Neural cell (in vitro differentiated cells): Measurements from ENCODE around the gene OR52E4. TPM values are rescaled to one million over a fixed set of nuclear protein-coding genes. Genes with fewer than 3 reads are reported as not detected.

Source experiments
- H2AFZ ChIP-seq: fragments of 200-600, 300-800 bp; sonication (generic), shearing (Covaris generic); 2 replicates; pipeline ENCODE4 v1.6.0; 2014; ENCODE audit warnings: low read depth, mild to moderate bottlenecking, antibody characterized with exemption, low read length, moderate library complexity
- H3F3A ChIP-seq: fragments of 200-600 bp; shearing (Covaris generic); 2 replicates; pipeline ENCODE4 v1.6.1; 2016; ENCODE audit warnings: mild to moderate bottlenecking, moderate library complexity, mixed read lengths, antibody characterized with exemption, low read length; ENCODE audit not compliant: insufficient read depth, poor library complexity, severe bottlenecking
- H3K27ac ChIP-seq: fragments of 200-600, 300-800 bp; sonication (generic), shearing (Covaris generic); 2 replicates; pipeline ENCODE4 v1.5.1; 2014; ENCODE audit warnings: mild to moderate bottlenecking, low read length, moderate library complexity
- H3K27me3 ChIP-seq: fragments of 300-800, 200-600 bp; sonication (generic), shearing (Covaris generic); 2 replicates; pipeline ENCODE4 v1.6.0; 2014; ENCODE audit warnings: mild to moderate bottlenecking, low read depth, low read length, moderate library complexity; ENCODE audit not compliant: insufficient read depth
- H3K36me3 ChIP-seq: fragments of 300-800, 200-600 bp; sonication (generic), shearing (Covaris generic); 2 replicates; pipeline ENCODE4 v1.5.1; 2014; ENCODE audit warnings: mild to moderate bottlenecking, antibody characterized with exemption, low read length, moderate library complexity; ENCODE audit not compliant: insufficient read depth
- H3K4me2 ChIP-seq: fragments of 300-800, 200-600 bp; sonication (generic), shearing (Covaris generic); 2 replicates; pipeline ENCODE4 v1.6.0; 2014; ENCODE audit warnings: mild to moderate bottlenecking, low read length
- H3K4me3 ChIP-seq: fragments of 300-800, 200-600 bp; sonication (generic), shearing (Covaris generic); 2 replicates; pipeline ENCODE4 v1.5.1; 2014; ENCODE audit warnings: mild to moderate bottlenecking, low read length, moderate library complexity
- H3K79me2 ChIP-seq: fragments of 200-600 bp; shearing (Covaris generic); replicated peaks from 2 replicates; pipeline ENCODE4 v1.6.0; 2014; ENCODE audit warnings: mild to moderate bottlenecking, low read length, moderate library complexity; ENCODE audit not compliant: insufficient read depth
- H3K9ac ChIP-seq: fragments of 300-800, 200-600 bp; sonication (generic), shearing (Covaris generic); 2 replicates; pipeline ENCODE4 v1.6.1; 2016; ENCODE audit warnings: mild to moderate bottlenecking, low read length, mixed read lengths
- H3K9me2 ChIP-seq: fragments of 200-600 bp; shearing (Covaris generic); 2 replicates; pipeline ENCODE4 v1.6.1; 2016; ENCODE audit warnings: mild to moderate bottlenecking, low read length, mixed read lengths; ENCODE audit not compliant: insufficient read depth
- H3K9me3 ChIP-seq: fragments of 200-600, 300-800 bp; sonication (generic), shearing (Covaris generic); 2 replicates; pipeline ENCODE4 v1.6.1; 2016; ENCODE audit warnings: mild to moderate bottlenecking, mixed run types, low read length, moderate library complexity, mixed read lengths
- H4K20me1 ChIP-seq: fragments of 200-600 bp; shearing (Covaris generic); 2 replicates; pipeline ENCODE4 v1.6.1; 2016; ENCODE audit warnings: mild to moderate bottlenecking, mixed run types; ENCODE audit not compliant: insufficient read depth
- EP300 ChIP-seq: fragments of 450-650 bp; conservative IDR thresholded peaks from 2 replicates; pipeline ENCODE4 v1.6.1; 2014; ENCODE audit warnings: antibody characterized with exemption, mild to moderate bottlenecking, moderate library complexity; ENCODE audit not compliant: poor library complexity, severe bottlenecking
- EZH2 ChIP-seq: fragments of 200-600, 300-800 bp; shearing (Covaris generic), sonication (generic); IDR thresholded peaks from 2 replicates; pipeline ENCODE4 v1.6.1; 2014; ENCODE audit warnings: antibody characterized with exemption, low read length, borderline replicate concordance, mild to moderate bottlenecking; ENCODE audit not compliant: insufficient read depth, poor library complexity, severe bottlenecking
- MXI1 ChIP-seq: fragments of 450-650 bp; conservative IDR thresholded peaks from 2 replicates; pipeline ENCODE4 v1.6.1; 2014; ENCODE audit warnings: antibody characterized with exemption, mild to moderate bottlenecking; ENCODE audit not compliant: poor library complexity, severe bottlenecking
- POLR2AphosphoS5 ChIP-seq: IDR thresholded peaks from 2 replicates; pipeline ENCODE4 v1.6.1; 2012
- RAD21 ChIP-seq: fragments of 450-650 bp; conservative IDR thresholded peaks from 2 replicates; pipeline ENCODE4 v1.6.1; 2014; ENCODE audit warnings: antibody characterized with exemption, mild to moderate bottlenecking, moderate library complexity
- SMC3 ChIP-seq: fragments of 450-650 bp; conservative IDR thresholded peaks from 2 replicates; pipeline ENCODE4 v1.6.1; 2014; ENCODE audit warnings: antibody characterized with exemption, mild to moderate bottlenecking, moderate library complexity; ENCODE audit not compliant: poor library complexity
- TAF1 ChIP-seq: IDR thresholded peaks from 2 replicates; pipeline ENCODE4 v1.6.1; 2012; ENCODE audit warnings: low read depth
- polyA minus RNA-seq: library from RNA; depleted of rRNA, polyadenylated mRNA; stranded (reverse); fragments of >200 nt; gene quantifications from 2 replicates; pipeline ENCODE4 v1.2.3, GENCODE V29; 2014
- polyA plus RNA-seq: library from polyadenylated mRNA; depleted of rRNA; stranded (reverse); fragments of >200 nt; gene quantifications from 2 replicates; pipeline ENCODE4 v1.2.3, GENCODE V29; 2014
- TF ChIP-seq, protein P1 (sequence below): fragments of 450-650 bp; IDR thresholded peaks from 2 replicates; pipeline ENCODE4 v1.5.1; 2014; ENCODE audit warnings: antibody characterized with exemption, mild to moderate bottlenecking, moderate library complexity; ENCODE audit not compliant: poor library complexity, severe bottlenecking
- TF ChIP-seq, protein P2 (sequence below): IDR thresholded peaks from 2 replicates; pipeline ENCODE4 v1.6.1; 2012; ENCODE audit warnings: borderline replicate concordance

The OR52E4 gene
- polyA plus RNA-seq (not detected in 2 replicates), polyA minus RNA-seq (not detected in 2 replicates)

DNA sequence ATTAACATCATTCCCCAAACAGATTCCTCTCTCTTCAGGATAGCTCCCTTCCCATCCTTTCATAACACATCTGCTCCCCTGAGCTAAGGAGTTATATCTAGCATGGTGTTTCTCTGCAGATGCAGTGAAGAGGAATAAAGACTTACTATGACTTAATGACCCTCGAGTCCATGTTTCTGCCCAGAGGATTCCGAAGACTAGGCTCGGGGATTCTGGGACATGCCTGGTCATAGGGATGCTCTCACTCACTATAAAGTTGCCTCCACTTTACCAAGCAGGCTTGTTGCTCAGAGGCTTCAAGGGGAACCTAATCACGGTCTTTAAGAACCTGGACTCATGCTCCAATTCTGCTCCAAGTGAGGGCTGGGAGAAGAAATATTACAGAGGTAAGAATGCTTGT, at the start of gene OR52E4:
Gene OR52E4 (plus strand): TSS at position 301 of the 400 bp plus-strand sequence. CDS start 3,664 bp downstream, outside the sequence.
- H3F3A ChIP-seq, result no peaks in the 10 kb centered on the region
- H2AFZ ChIP-seq, result no peak within 1 kb of the TSS
- H3K4me3 ChIP-seq, result no peak within 1 kb of the TSS
- no peaks in the 10 kb centered on the region for H3K36me3 ChIP-seq
- no peaks in the 10 kb centered on the region for H3K27me3 ChIP-seq
- H4K20me1 ChIP-seq, result no peaks in the 10 kb centered on the region
- no peak within 1 kb of the TSS for H3K27ac ChIP-seq
- no peak within 1 kb of the TSS for H3K4me2 ChIP-seq
- H3K9ac ChIP-seq, result no peak within 1 kb of the TSS
- TF ChIP-seq SMC3 (no peak), TAF1 (no peak), RAD21 (no peak), POLR2AphosphoS5 (no peak), EP300 (no peak), MXI1 (no peak), EZH2 (no peak)
- TF ChIP-seq, protein P1, sequence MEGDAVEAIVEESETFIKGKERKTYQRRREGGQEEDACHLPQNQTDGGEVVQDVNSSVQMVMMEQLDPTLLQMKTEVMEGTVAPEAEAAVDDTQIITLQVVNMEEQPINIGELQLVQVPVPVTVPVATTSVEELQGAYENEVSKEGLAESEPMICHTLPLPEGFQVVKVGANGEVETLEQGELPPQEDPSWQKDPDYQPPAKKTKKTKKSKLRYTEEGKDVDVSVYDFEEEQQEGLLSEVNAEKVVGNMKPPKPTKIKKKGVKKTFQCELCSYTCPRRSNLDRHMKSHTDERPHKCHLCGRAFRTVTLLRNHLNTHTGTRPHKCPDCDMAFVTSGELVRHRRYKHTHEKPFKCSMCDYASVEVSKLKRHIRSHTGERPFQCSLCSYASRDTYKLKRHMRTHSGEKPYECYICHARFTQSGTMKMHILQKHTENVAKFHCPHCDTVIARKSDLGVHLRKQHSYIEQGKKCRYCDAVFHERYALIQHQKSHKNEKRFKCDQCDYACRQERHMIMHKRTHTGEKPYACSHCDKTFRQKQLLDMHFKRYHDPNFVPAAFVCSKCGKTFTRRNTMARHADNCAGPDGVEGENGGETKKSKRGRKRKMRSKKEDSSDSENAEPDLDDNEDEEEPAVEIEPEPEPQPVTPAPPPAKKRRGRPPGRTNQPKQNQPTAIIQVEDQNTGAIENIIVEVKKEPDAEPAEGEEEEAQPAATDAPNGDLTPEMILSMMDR, result no peak
- TF ChIP-seq, protein P2, sequence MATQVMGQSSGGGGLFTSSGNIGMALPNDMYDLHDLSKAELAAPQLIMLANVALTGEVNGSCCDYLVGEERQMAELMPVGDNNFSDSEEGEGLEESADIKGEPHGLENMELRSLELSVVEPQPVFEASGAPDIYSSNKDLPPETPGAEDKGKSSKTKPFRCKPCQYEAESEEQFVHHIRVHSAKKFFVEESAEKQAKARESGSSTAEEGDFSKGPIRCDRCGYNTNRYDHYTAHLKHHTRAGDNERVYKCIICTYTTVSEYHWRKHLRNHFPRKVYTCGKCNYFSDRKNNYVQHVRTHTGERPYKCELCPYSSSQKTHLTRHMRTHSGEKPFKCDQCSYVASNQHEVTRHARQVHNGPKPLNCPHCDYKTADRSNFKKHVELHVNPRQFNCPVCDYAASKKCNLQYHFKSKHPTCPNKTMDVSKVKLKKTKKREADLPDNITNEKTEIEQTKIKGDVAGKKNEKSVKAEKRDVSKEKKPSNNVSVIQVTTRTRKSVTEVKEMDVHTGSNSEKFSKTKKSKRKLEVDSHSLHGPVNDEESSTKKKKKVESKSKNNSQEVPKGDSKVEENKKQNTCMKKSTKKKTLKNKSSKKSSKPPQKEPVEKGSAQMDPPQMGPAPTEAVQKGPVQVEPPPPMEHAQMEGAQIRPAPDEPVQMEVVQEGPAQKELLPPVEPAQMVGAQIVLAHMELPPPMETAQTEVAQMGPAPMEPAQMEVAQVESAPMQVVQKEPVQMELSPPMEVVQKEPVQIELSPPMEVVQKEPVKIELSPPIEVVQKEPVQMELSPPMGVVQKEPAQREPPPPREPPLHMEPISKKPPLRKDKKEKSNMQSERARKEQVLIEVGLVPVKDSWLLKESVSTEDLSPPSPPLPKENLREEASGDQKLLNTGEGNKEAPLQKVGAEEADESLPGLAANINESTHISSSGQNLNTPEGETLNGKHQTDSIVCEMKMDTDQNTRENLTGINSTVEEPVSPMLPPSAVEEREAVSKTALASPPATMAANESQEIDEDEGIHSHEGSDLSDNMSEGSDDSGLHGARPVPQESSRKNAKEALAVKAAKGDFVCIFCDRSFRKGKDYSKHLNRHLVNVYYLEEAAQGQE, result no peak
- no peaks in the 10 kb centered on the region for H3K79me2 ChIP-seq
- H3K9me2 ChIP-seq, result no peaks in the 10 kb centered on the region
- H3K9me3 ChIP-seq, result no peaks in the 10 kb centered on the region

- Histone ChIP-seq H4K20me1 (no peaks in the 10 kb centered on the region), H3K27me3 (no peaks in the 10 kb centered on the region), H3K27ac (no peak overlapping the region), H2AFZ (no peak overlapping the region), H3K79me2 (no peaks in the 10 kb centered on the region), H3F3A (no peaks in the 10 kb centered on the region), H3K4me2 (no peak overlapping the region), H3K9me2 (no peaks in the 10 kb centered on the region), H3K9ac (no peak overlapping the region), H3K36me3 (no peaks in the 10 kb centered on the region), H3K9me3 (no peaks in the 10 kb centered on the region), H3K4me3 (no peak overlapping the region)
- TF ChIP-seq EZH2, result no peak
- no peak for TF ChIP-seq EP300
- TF ChIP-seq RAD21, result no peak
- TF ChIP-seq, protein P1, result no peak
- TF ChIP-seq TAF1, result no peak
- TF ChIP-seq POLR2AphosphoS5, result no peak
- TF ChIP-seq, protein P2, result no peak
- TF ChIP-seq SMC3, result no peak
- TF ChIP-seq MXI1, result no peak
Measured at GRCh38 chr11:5831196-5831829, 49.1 kb upstream of the OR52E4 start.
